Neutrophil (primary cell): ENCODE measurements around the gene TNS3.

Experiments used
- H3K27ac ChIP-seq: fragments of 200-600 bp; sonication (generic); 2 replicates; pipeline ENCODE4 v1.5.1; 2016; ENCODE audit warnings: mild to moderate bottlenecking, moderate library complexity
- H3K27me3 ChIP-seq: fragments of 200-600 bp; sonication (generic); 2 replicates; pipeline ENCODE4 v1.6.0; 2016; ENCODE audit warnings: mild to moderate bottlenecking
- H3K36me3 ChIP-seq: fragments of 200-600 bp; sonication (generic); 2 replicates; pipeline ENCODE4 v1.5.1; 2017
- H3K4me1 ChIP-seq, 2 experiments: fragments of 200-600 bp in 1 of 2; sonication (generic) in 1 of 2; 1 replicate in 1 of 2; 2 replicates in 1 of 2; pipeline versions ENCODE4 v1.5.1 to v1.6.1; 2013 to 2016; ENCODE audit warnings: low read depth in 1 of 2, low read length in 1 of 2, mild to moderate bottlenecking in 1 of 2, moderate library complexity in 1 of 2; ENCODE audit not compliant: control insufficient read depth in 1 of 2, insufficient read depth in 1 of 2
- H3K4me3 ChIP-seq, 2 experiments: fragments of 200-600 bp in 1 of 2; sonication (generic) in 1 of 2; 1 replicate in 1 of 2; 2 replicates in 1 of 2; pipeline ENCODE4 v1.5.1; 2013 to 2016; ENCODE audit warnings: low read depth in 1 of 2, low read length in 1 of 2, mild to moderate bottlenecking in 1 of 2, moderate library complexity in 1 of 2
- H3K9me3 ChIP-seq: fragments of 200-600 bp; sonication (generic); 2 replicates; pipeline ENCODE4 v1.5.1; 2016
- TF ChIP-seq, protein P1 (sequence below): fragments of 200-600 bp; sonication (generic); IDR thresholded peaks from 2 replicates; pipeline ENCODE4 v1.5.1; 2016; ENCODE audit warnings: antibody characterized with exemption

Gene TNS3

DNA sequence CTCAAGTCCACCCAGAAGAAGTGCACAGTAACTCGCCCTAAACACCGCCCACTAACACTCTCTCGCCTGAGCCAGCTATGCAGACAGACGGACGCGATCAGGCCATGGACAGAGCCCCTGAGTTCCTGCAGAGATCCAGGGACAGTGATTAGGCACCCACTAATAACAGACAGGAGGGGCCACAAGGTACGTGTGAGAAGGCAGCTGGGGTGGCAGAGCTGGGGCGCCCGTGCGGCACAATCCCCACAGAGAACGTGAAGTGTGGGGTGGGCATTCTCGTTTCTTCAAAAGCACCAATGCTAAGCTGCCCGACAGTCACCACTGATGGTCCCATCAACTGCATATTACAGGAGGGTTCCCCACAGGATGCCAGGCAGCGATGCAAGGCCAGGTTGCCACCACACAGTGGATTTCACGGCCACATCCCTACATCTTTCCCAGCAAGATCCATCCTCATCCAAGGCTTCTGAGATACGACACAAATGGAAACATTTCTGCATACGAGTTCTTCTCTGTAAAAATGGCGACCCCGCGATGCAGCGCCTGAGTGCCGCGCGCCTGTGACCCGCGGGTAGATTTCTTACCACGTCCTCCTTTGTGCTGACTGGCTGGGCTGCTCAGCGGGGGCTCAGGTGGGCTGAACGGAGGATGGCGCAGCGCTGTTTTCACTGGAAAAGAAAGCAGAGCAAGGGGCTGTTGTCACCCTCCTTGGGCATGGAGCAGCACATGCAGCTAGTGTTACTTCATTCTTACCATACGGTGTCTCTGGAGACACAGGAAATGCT lies 237.5 kb downstream of the TNS3 start:
- Histone ChIP-seq H3K4me3 (no peak overlapping the region), H3K9me3 (no peaks in the 10 kb centered on the region), H3K27ac (no peak overlapping the region), H3K27me3 (no peaks in the 10 kb centered on the region), H3K36me3 (no peaks in the 10 kb centered on the region), H3K4me1 (no peaks in the 10 kb centered on the region)
- TF ChIP-seq, protein P1, sequence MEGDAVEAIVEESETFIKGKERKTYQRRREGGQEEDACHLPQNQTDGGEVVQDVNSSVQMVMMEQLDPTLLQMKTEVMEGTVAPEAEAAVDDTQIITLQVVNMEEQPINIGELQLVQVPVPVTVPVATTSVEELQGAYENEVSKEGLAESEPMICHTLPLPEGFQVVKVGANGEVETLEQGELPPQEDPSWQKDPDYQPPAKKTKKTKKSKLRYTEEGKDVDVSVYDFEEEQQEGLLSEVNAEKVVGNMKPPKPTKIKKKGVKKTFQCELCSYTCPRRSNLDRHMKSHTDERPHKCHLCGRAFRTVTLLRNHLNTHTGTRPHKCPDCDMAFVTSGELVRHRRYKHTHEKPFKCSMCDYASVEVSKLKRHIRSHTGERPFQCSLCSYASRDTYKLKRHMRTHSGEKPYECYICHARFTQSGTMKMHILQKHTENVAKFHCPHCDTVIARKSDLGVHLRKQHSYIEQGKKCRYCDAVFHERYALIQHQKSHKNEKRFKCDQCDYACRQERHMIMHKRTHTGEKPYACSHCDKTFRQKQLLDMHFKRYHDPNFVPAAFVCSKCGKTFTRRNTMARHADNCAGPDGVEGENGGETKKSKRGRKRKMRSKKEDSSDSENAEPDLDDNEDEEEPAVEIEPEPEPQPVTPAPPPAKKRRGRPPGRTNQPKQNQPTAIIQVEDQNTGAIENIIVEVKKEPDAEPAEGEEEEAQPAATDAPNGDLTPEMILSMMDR: no peak

DNA sequence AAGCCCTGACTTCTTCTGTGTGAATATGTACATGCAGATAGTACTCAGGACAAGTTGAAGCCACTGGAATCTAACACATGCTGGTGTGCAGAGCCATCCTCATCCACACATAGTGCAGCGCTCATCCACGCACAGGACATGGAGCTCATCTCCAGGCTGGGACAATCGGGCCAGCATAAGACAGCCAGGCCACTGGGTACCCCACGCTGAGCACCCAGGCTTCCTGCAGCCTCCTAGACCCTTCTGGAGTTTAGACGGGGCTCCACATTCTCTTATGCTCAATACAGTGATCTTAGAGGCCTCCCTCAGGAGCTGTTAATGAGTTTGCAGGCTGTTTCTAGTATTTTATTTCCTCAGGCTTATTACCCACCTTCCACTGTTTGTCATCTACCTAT lies 238.9 kb downstream of the TNS3 start:
- Histone ChIP-seq H3K27ac (no peak overlapping the region), H3K4me1 (no peaks in the 10 kb centered on the region), H3K27me3 (no peaks in the 10 kb centered on the region), H3K9me3 (no peaks in the 10 kb centered on the region), H3K4me3 (no peak overlapping the region), H3K36me3 (no peaks in the 10 kb centered on the region)
- TF ChIP-seq, protein P1: no peak

DNA sequence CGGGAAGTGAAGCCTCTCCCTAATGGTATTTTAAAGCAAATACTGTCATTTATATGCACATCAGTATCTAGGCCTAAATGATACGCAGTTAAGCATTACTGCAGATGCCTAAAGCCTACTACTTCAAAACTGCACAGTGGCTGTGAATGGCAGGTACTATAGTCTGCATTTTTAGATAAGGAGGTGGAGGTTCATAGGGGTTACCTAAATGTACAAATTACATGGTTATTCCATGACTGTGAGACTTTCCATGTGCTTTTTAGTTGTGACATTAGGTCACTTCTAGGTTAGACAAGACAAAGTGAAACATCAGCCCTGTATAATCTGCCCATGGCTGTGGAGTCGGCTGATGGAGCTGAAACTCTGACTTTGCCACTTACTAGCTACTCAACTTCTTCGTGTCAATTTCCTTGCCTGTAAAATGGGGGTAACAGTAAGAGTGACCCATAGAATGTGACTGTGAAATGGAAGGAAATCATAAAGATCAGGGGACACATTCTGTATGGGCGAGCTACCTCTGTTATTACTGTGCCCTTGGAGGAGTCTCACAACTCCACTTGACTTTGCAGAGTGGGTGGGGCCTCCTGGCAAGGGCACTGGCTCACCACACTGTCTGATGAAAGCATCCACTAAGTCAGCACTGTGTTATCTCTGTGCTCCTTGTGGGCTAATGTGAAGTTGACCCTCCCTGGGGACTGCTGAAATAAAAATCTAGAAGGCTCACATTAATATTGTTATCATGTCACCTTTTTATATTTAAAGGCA lies 239.4 kb downstream of the TNS3 start:
- TF ChIP-seq, protein P1: no peak
- Histone ChIP-seq H3K36me3 (no peaks in the 10 kb centered on the region), H3K4me3 (no peak overlapping the region), H3K27ac (no peak overlapping the region), H3K9me3 (no peaks in the 10 kb centered on the region), H3K27me3 (no peaks in the 10 kb centered on the region), H3K4me1 (no peaks in the 10 kb centered on the region)

DNA sequence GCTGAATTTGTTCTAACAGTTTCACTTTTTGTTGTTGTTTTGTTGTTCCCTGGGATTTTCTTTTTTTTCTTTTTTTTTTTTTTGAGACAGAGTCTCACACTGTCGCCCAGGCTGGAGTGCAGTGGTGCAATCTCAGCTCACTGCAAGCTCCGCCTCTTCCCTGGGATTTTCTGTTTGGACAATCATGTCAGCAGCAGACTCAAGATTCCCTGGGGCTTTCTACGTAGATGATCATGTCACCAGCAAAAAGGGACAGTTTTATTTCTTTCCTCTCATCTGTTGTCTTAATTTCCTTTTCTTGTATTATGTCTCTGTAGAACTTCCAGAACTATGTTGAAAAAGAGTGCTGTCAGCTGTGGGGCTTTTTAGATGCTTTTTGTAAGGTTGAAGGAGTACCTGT lies 241.4 kb downstream of the TNS3 start:
- no peaks in the 10 kb centered on the region for H3K27me3 ChIP-seq
- H3K4me1 ChIP-seq: no peaks in the 10 kb centered on the region
- no peaks in the 10 kb centered on the region for H3K36me3 ChIP-seq
- no peak overlapping the region for H3K4me3 ChIP-seq
- no peak overlapping the region for H3K27ac ChIP-seq
- no peaks in the 10 kb centered on the region for H3K9me3 ChIP-seq
- TF ChIP-seq, protein P1: no peak

DNA sequence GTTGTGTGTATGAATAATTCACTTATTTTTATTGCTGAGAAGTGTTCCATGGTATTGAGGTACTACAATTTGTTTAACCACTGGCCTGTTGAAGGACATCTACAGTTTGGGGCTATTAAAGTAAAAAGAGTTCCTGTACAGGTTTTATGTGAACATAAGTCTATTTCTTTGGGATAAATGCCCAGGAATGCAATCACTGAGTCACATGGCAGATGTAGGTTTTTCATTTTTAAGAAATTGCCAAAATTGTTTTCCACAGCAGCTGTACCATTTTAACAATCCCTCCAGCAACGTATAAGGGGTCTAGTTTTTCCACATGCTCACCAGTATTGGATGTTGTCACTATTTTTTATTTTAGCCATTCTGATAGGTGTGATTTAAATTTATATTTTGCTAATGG lies 243.9 kb downstream of the TNS3 start:
- Histone ChIP-seq H3K4me1 (no peaks in the 10 kb centered on the region), H3K27ac (no peak overlapping the region), H3K9me3 (no peaks in the 10 kb centered on the region), H3K27me3 (no peaks in the 10 kb centered on the region), H3K36me3 (no peaks in the 10 kb centered on the region), H3K4me3 (no peak overlapping the region)
- TF ChIP-seq, protein P1: no peak
